GM23338 (cell line): ENCODE data around the gene SREBF2. TPM values are rescaled to one million over a fixed set of nuclear protein-coding genes. Genes with fewer than 3 reads are reported as not detected.
A peak's percentile ranks its signal among the peaks of the same experiment; 100 is the strongest.

Experiments
- ATAC-seq: fragments of 200-7000 bp; cut with Tn5 transposase; 3 replicates; pipeline ENCODE4 v1.9.1; 2020
- DNase-seq: peaks from one replicate; pipeline ENCODE4 v3.0.0-alpha.2; 2015; ENCODE audit warnings: low spot score
- H2AFZ ChIP-seq: fragments of 200-600 bp; sonication (generic); 2 replicates; pipeline ENCODE4 v1.8.0; 2016; ENCODE audit warnings: antibody characterized with exemption, mild to moderate bottlenecking, moderate library complexity
- H3F3A ChIP-seq: fragments of 200-600 bp; sonication (generic); replicated peaks from 2 replicates; pipeline ENCODE4 v1.8.0; 2017; ENCODE audit warnings: antibody characterized with exemption, mixed run types, low read depth
- H3K27ac ChIP-seq: fragments of 200-600 bp; sonication (generic); 2 replicates; pipeline ENCODE4 v1.6.1; 2016; ENCODE audit warnings: low read depth
- H3K27me3 ChIP-seq: fragments of 200-600 bp; sonication (generic); 2 replicates; pipeline ENCODE4 v1.8.0; 2016; ENCODE audit warnings: mild to moderate bottlenecking, mixed run types, moderate library complexity; ENCODE audit not compliant: insufficient read depth
- H3K36me3 ChIP-seq: fragments of 200-600 bp; sonication (generic); 2 replicates; pipeline ENCODE4 v1.8.0; 2016; ENCODE audit warnings: mild to moderate bottlenecking; ENCODE audit not compliant: insufficient read depth
- H3K4me1 ChIP-seq: fragments of 200-600 bp; sonication (generic); 2 replicates; pipeline ENCODE4 v1.8.0; 2016; ENCODE audit warnings: mild to moderate bottlenecking, moderate library complexity; ENCODE audit not compliant: insufficient read depth
- H3K4me2 ChIP-seq: fragments of 200-600 bp; sonication (generic); 2 replicates; pipeline ENCODE4 v1.7.1; 2017; ENCODE audit warnings: mixed run types
- H3K4me3 ChIP-seq: fragments of 200-600 bp; sonication (generic); 2 replicates; pipeline ENCODE4 v1.6.1; 2016; ENCODE audit warnings: mixed run types
- H3K79me2 ChIP-seq: fragments of 200-600 bp; sonication (generic); replicated peaks from 2 replicates; pipeline ENCODE4 v1.8.0; 2017; ENCODE audit warnings: mild to moderate bottlenecking; ENCODE audit not compliant: insufficient read depth
- H3K9me2 ChIP-seq: fragments of 200-600 bp; sonication (generic); 2 replicates; pipeline ENCODE4 v1.8.0; 2017; ENCODE audit not compliant: insufficient read depth
- H4K20me1 ChIP-seq: fragments of 200-600 bp; sonication (generic); replicated peaks from 2 replicates; pipeline ENCODE4 v1.8.0; 2017; ENCODE audit warnings: mild to moderate bottlenecking; ENCODE audit not compliant: insufficient read depth
- H3K27ac Mint-ChIP-seq: 2 replicates; pipeline ENCODE4 v1.8.0; 2020; ENCODE audit warnings: inconsistent platforms, mild to moderate bottlenecking, moderate library complexity, mixed read lengths
- H3K27me3 Mint-ChIP-seq: 3 replicates; pipeline ENCODE4 v1.8.0; 2022; ENCODE audit warnings: low read depth, mild to moderate bottlenecking, moderate library complexity, mixed read lengths, inconsistent platforms; ENCODE audit not compliant: insufficient read depth, poor library complexity
- H3K36me3 Mint-ChIP-seq: 3 replicates; pipeline ENCODE4 v1.8.0; 2021; ENCODE audit warnings: low read depth, mild to moderate bottlenecking, inconsistent platforms, moderate library complexity, mixed read lengths
- H3K4me1 Mint-ChIP-seq: 3 replicates; pipeline ENCODE4 v1.8.0; 2020; ENCODE audit warnings: mild to moderate bottlenecking, inconsistent platforms, mixed read lengths
- H3K4me3 Mint-ChIP-seq: 3 replicates; pipeline ENCODE4 v1.8.0; 2021; ENCODE audit warnings: moderate library complexity, mild to moderate bottlenecking, inconsistent platforms, mixed read lengths
- H3K9me3 Mint-ChIP-seq: 3 replicates; pipeline ENCODE4 v1.8.0; 2020; ENCODE audit warnings: moderate library complexity, mild to moderate bottlenecking, inconsistent platforms, mixed read lengths
- CREB1 ChIP-seq: fragments of 250-450 bp; sonication (Bioruptor Pico); IDR thresholded peaks from 2 replicates; pipeline ENCODE4 v1.5.0; 2020; ENCODE audit warnings: low read depth, mild to moderate bottlenecking, moderate library complexity
- EZH2 ChIP-seq: fragments of 200-600 bp; sonication (generic); IDR thresholded peaks from one replicate; pipeline ENCODE4 v1.8.0; 2017; ENCODE audit warnings: antibody characterized with exemption, mild to moderate bottlenecking, low read depth; ENCODE audit not compliant: unreplicated experiment
- EZH2phosphoT487 ChIP-seq: fragments of 200-600 bp; sonication (generic); IDR thresholded peaks from one replicate; pipeline ENCODE4 v1.8.1; 2018; ENCODE audit warnings: antibody characterized with exemption; ENCODE audit not compliant: unreplicated experiment
- JUNB ChIP-seq: IDR thresholded peaks from one replicate; pipeline ENCODE4 v1.6.1; 2016; ENCODE audit warnings: antibody characterized with exemption; ENCODE audit not compliant: unreplicated experiment
- NANOG ChIP-seq: IDR thresholded peaks from 2 replicates; pipeline ENCODE4 v1.6.1; 2016; ENCODE audit warnings: antibody characterized with exemption, borderline replicate concordance
- POLR2AphosphoS5 ChIP-seq: IDR thresholded peaks from 2 replicates; pipeline ENCODE4 v1.6.1; 2016; ENCODE audit warnings: antibody characterized with exemption, low read depth
- STAT1 ChIP-seq: IDR thresholded peaks from one replicate; pipeline ENCODE4 v1.6.1; 2016; ENCODE audit warnings: antibody characterized with exemption; ENCODE audit not compliant: unreplicated experiment
- ZNF114 ChIP-seq: fragments of 250-450 bp; sonication (Bioruptor Pico); IDR thresholded peaks from 2 replicates; pipeline ENCODE4 v1.5.0; 2020; ENCODE audit warnings: mild to moderate bottlenecking, moderate library complexity
- ZNF331 ChIP-seq: fragments of 250-450 bp; sonication (Bioruptor Pico); IDR thresholded peaks from 2 replicates; pipeline ENCODE4 v1.5.0; 2020; ENCODE audit warnings: low read depth, mild to moderate bottlenecking, moderate library complexity
- polyA plus RNA-seq: library from polyadenylated mRNA; unstranded; fragments of >200 nt; fragmentation: Nextera tagmentation; extraction: Ambion mirVana; gene quantifications from 2 replicates; pipeline ENCODE4 v1.2.1, GENCODE V29; 2016
- total RNA-seq: library from RNA; depleted of rRNA; stranded (reverse); fragments of >200 nt; shearing (Covaris generic); gene quantifications from 2 replicates; pipeline ENCODE4 v1.2.3, GENCODE V29; 2014
- TF ChIP-seq, protein P1 (sequence below): fragments of 250-450 bp; sonication (Bioruptor Pico); IDR thresholded peaks from 2 replicates; pipeline ENCODE4 v1.5.0; 2020; ENCODE audit warnings: mild to moderate bottlenecking, moderate library complexity
- TF ChIP-seq, protein P2 (sequence below): IDR thresholded peaks from 2 replicates; pipeline ENCODE4 v1.6.1; 2016; ENCODE audit warnings: antibody characterized with exemption

The SREBF2 gene
- total and polyA plus RNA-seq, 2 experiments from 2014 or later, result 48.7 to 163 TPM

DNA sequence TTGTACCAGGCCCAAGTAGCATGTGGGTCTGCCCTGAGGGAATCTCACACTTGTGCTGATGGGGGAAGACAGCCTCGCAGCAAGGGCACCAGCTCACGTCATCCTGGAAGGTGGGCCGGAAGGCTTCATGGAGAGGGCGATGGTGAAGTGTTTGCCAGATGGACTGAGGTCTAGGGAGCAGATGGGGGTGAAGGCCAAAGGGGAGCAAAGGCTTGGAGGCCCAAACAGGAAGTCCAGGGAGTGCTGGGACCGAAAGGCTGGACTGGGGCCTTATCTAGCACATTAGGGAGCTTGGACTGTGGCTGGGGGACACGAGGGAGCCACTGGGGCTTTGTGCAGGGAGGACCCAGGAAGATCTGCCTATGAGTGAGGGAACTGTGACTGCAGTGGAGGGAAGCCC, 94.9 kb downstream of the SREBF2 start (continued):
- TF ChIP-seq, protein P1, sequence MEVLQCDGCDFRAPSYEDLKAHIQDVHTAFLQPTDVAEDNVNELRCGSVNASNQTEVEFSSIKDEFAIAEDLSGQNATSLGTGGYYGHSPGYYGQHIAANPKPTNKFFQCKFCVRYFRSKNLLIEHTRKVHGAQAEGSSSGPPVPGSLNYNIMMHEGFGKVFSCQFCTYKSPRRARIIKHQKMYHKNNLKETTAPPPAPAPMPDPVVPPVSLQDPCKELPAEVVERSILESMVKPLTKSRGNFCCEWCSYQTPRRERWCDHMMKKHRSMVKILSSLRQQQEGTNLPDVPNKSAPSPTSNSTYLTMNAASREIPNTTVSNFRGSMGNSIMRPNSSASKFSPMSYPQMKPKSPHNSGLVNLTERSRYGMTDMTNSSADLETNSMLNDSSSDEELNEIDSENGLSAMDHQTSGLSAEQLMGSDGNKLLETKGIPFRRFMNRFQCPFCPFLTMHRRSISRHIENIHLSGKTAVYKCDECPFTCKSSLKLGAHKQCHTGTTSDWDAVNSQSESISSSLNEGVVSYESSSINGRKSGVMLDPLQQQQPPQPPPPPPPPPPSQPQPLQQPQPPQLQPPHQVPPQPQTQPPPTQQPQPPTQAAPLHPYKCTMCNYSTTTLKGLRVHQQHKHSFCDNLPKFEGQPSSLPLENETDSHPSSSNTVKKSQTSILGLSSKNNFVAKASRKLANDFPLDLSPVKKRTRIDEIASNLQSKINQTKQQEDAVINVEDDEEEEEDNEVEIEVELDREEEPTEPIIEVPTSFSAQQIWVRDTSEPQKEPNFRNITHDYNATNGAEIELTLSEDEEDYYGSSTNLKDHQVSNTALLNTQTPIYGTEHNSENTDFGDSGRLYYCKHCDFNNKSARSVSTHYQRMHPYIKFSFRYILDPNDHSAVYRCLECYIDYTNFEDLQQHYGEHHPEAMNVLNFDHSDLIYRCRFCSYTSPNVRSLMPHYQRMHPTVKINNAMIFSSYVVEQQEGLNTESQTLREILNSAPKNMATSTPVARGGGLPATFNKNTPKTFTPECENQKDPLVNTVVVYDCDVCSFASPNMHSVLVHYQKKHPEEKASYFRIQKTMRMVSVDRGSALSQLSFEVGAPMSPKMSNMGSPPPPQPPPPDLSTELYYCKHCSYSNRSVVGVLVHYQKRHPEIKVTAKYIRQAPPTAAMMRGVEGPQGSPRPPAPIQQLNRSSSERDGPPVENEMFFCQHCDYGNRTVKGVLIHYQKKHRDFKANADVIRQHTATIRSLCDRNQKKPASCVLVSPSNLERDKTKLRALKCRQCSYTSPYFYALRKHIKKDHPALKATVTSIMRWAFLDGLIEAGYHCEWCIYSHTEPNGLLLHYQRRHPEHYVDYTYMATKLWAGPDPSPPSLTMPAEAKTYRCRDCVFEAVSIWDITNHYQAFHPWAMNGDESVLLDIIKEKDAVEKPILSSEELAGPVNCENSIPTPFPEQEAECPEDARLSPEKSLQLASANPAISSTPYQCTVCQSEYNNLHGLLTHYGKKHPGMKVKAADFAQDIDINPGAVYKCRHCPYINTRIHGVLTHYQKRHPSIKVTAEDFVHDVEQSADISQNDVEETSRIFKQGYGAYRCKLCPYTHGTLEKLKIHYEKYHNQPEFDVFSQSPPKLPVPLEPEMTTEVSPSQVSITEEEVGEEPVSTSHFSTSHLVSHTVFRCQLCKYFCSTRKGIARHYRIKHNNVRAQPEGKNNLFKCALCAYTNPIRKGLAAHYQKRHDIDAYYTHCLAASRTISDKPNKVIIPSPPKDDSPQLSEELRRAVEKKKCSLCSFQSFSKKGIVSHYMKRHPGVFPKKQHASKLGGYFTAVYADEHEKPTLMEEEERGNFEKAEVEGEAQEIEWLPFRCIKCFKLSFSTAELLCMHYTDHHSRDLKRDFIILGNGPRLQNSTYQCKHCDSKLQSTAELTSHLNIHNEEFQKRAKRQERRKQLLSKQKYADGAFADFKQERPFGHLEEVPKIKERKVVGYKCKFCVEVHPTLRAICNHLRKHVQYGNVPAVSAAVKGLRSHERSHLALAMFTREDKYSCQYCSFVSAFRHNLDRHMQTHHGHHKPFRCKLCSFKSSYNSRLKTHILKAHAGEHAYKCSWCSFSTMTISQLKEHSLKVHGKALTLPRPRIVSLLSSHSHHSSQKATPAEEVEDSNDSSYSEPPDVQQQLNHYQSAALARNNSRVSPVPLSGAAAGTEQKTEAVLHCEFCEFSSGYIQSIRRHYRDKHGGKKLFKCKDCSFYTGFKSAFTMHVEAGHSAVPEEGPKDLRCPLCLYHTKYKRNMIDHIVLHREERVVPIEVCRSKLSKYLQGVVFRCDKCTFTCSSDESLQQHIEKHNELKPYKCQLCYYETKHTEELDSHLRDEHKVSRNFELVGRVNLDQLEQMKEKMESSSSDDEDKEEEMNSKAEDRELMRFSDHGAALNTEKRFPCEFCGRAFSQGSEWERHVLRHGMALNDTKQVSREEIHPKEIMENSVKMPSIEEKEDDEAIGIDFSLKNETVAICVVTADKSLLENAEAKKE (CRISPR knock-in tag), result no peak
- no peak for TF ChIP-seq JUNB
- no peak; the same call in 1 of the 2 replicates for TF ChIP-seq POLR2AphosphoS5
- TF ChIP-seq ZNF114 (CRISPR knock-in tag), result no peak
- TF ChIP-seq, protein P2, sequence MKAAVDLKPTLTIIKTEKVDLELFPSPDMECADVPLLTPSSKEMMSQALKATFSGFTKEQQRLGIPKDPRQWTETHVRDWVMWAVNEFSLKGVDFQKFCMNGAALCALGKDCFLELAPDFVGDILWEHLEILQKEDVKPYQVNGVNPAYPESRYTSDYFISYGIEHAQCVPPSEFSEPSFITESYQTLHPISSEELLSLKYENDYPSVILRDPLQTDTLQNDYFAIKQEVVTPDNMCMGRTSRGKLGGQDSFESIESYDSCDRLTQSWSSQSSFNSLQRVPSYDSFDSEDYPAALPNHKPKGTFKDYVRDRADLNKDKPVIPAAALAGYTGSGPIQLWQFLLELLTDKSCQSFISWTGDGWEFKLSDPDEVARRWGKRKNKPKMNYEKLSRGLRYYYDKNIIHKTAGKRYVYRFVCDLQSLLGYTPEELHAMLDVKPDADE, result no peak
- TF ChIP-seq CREB1 (CRISPR knock-in tag), result no peak
- TF ChIP-seq ZNF331 (CRISPR knock-in tag), result no peak

DNA sequence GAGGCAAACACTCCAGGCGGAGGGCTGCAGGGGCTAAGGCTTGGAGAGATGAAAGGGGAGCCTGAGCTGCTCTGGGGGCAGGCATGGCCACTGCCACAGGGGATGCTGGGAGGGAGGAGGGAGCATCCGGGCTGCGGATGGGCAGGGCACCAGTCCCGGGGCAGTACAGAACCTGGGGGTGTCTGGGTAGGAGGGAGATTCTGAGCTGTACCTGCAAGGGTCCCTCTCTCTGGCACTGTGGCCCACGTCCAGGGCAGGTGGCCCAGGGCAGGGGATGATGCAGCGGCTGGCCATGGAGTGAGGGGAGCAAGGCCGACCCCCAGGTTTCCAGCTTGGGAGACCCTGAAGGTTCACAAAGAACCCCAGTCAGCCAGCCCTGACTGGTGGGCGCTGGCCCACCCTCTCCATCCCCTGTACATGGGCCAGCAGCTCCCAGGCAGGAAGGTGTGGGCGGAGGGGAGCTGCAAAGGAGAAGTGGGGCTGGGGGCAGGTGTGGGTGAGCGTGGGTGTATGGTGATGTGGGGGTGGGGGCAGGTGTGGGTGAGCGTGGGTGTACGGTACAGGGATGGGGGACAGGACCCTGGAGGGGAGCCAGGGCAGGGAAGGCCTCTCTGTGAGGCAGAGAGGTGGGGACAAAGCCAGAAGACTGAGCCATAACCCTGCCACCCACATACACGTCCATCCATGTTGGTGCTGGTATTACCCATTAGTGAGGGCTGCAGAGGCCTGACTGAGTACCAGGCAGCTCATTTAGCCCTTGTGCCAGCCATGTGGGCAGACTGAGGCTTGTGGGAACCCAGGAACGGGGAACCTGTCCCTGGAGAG, 95.9 kb downstream of the SREBF2 start:
- peak; percentile 1; the same call in 1 of the 3 replicates for ATAC-seq
- H3K4me3 Mint-ChIP-seq, result no peak overlapping the region
- no peak for TF ChIP-seq NANOG
- no peak for TF ChIP-seq EZH2phosphoT487
- TF ChIP-seq JUNB, result no peak
- no peak for TF ChIP-seq STAT1
- no peak for TF ChIP-seq EZH2
- no peak for TF ChIP-seq ZNF114 (CRISPR knock-in tag)
- TF ChIP-seq CREB1 (CRISPR knock-in tag), result no peak
- TF ChIP-seq POLR2AphosphoS5, result no peak
- TF ChIP-seq, protein P2, result no peak
- TF ChIP-seq ZNF331 (CRISPR knock-in tag), result no peak

More for the DNA sequence above, 95.9 kb downstream of the SREBF2 start:
- peaks cover 49% of the 10 kb centered on the region for H3K27me3 ChIP-seq
- peaks cover 7% of the 10 kb centered on the region for H4K20me1 ChIP-seq
- H3K4me1 Mint-ChIP-seq, result peaks cover 11% of the 10 kb centered on the region
- H3K36me3 Mint-ChIP-seq, result no peaks in the 10 kb centered on the region; the same call in 2 of the 3 replicates
- no peak overlapping the region for H2AFZ ChIP-seq
- H3F3A ChIP-seq, result 0 out of 2 replicates have a peak, but pooled peaks cover 8% of the 10 kb centered on the region
- H3K4me2 ChIP-seq, result no peak overlapping the region
- DNase-seq, result no peak
- H3K9me2 ChIP-seq, result no peaks in the 10 kb centered on the region
- no peak overlapping the region; the same call in 1 of the 2 replicates for H3K27ac Mint-ChIP-seq
- no peak overlapping the region for H3K27ac ChIP-seq
- H3K27me3 Mint-ChIP-seq, result peaks cover 64% of the 10 kb centered on the region
- no peaks in the 10 kb centered on the region for H3K79me2 ChIP-seq
- no peaks in the 10 kb centered on the region; the same call in 2 of the 3 replicates for H3K9me3 Mint-ChIP-seq
- H3K4me3 ChIP-seq, result no peak overlapping the region
- H3K36me3 ChIP-seq, result no peaks in the 10 kb centered on the region
- H3K4me1 ChIP-seq, result no peaks in the 10 kb centered on the region; the same call in none of the 2 replicates
